ENCODE measurements around the gene TPPP3.

Gene TPPP3

DNA sequence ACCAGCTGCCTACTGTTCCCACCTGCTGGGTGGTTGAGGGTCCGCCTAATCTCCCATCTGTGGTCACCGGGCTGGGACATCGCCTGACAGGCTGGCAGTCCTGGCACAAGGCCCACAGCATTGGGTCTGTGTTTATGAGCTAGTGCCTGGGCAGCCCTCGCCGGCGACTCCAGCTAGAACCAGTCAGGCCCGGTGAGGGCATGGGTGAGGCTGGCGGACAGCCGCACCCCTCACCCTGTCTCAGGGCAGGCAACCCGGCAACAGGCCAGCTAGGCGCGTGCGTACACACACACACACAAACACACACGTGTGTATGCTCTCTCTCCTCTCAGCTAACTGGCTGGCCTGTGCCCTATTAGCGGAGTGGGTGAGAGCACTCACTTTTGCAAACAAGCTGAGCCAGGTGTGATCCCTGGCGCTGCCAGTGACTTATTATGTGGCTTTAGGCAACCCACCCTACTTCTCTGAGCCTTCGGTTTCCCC lies 48.0 kb upstream of the TPPP3 start:
- H3K4me1 ChIP-seq (ENCODE audit: insufficient read depth, low read length, severe bottlenecking): no peaks in the 10 kb centered on the region
- H3K9me2 ChIP-seq (ENCODE audit: low read depth, low read length): no peaks in the 10 kb centered on the region
- no peak overlapping the region for H3K4me2 ChIP-seq (ENCODE audit: low read length)
- no peak overlapping the region for H2AFZ ChIP-seq (ENCODE audit: low read length)
- no peaks in the 10 kb centered on the region for H4K20me1 ChIP-seq (ENCODE audit: insufficient read depth, low read length)
- no peak overlapping the region for H3K4me3 ChIP-seq (ENCODE audit: low read depth, low read length, poor library complexity, severe bottlenecking)
- H3K27ac ChIP-seq (ENCODE audit: low read depth, low read length, poor library complexity, severe bottlenecking): no peak overlapping the region
- peaks cover 42% of the 10 kb centered on the region for H3K36me3 ChIP-seq (ENCODE audit: insufficient read depth, low read length)
- H3K79me2 ChIP-seq (ENCODE audit: insufficient read depth, low read length): no peaks in the 10 kb centered on the region
- no peak overlapping the region for H3K9ac ChIP-seq (ENCODE audit: low read length)
- TF ChIP-seq, protein P1, sequence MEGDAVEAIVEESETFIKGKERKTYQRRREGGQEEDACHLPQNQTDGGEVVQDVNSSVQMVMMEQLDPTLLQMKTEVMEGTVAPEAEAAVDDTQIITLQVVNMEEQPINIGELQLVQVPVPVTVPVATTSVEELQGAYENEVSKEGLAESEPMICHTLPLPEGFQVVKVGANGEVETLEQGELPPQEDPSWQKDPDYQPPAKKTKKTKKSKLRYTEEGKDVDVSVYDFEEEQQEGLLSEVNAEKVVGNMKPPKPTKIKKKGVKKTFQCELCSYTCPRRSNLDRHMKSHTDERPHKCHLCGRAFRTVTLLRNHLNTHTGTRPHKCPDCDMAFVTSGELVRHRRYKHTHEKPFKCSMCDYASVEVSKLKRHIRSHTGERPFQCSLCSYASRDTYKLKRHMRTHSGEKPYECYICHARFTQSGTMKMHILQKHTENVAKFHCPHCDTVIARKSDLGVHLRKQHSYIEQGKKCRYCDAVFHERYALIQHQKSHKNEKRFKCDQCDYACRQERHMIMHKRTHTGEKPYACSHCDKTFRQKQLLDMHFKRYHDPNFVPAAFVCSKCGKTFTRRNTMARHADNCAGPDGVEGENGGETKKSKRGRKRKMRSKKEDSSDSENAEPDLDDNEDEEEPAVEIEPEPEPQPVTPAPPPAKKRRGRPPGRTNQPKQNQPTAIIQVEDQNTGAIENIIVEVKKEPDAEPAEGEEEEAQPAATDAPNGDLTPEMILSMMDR (IDR thresholded peaks at IDR 0.05; ENCODE audit: low read length): no peak
- no peak for TF ChIP-seq EZH2 (IDR thresholded peaks at IDR 0.05; ENCODE audit: borderline replicate concordance, low read length)
- no peaks in the 10 kb centered on the region for H3K27me3 ChIP-seq (ENCODE audit: insufficient read depth, low read length)
- H3K9me3 ChIP-seq (ENCODE audit: low read length): no peaks in the 10 kb centered on the region
- H3F3A ChIP-seq (ENCODE audit: insufficient read depth, low read length): no peaks in the 10 kb centered on the region

DNA sequence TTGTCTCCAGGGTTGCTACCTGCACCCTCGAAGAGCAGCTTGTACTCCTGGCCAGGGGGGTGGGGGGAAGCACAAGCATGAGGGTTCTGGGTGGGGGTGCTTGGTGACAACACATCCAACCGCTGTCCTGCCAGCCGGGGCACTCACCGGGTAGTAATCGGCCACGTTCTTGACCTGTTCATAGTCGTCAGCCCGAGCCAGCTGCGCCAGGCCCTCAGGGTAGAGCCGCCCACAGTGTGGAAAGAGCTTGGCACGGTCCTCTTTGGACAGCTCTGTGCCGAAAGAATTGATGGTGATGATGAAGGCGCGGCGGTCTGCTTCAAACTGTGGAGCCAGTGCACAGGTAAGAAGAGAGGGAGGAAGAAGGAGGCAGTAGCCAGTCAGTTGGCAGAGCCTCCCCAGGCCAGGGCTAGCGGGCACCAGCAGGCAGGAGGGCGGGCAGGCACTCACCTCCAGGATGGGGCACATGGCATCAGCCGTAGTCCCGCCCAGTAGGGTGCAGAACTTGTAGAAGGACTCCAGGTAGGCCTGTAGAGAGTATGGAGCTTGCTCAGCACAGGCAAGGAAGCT lies 45.6 kb upstream of the TPPP3 start:
- Histone ChIP-seq H3K4me2 (ENCODE audit: low read length) (no peak overlapping the region), H3K9me3 (ENCODE audit: low read length) (no peaks in the 10 kb centered on the region), H3K4me1 (ENCODE audit: insufficient read depth, low read length, severe bottlenecking) (no peaks in the 10 kb centered on the region), H3K9me2 (ENCODE audit: low read depth, low read length) (no peaks in the 10 kb centered on the region), H3K9ac (ENCODE audit: low read length) (no peak overlapping the region), H3K4me3 (ENCODE audit: low read depth, low read length, poor library complexity, severe bottlenecking) (no peak overlapping the region), H3F3A (ENCODE audit: insufficient read depth, low read length) (no peaks in the 10 kb centered on the region), H4K20me1 (ENCODE audit: insufficient read depth, low read length) (no peaks in the 10 kb centered on the region), H2AFZ (ENCODE audit: low read length) (no peak overlapping the region), H3K36me3 (ENCODE audit: insufficient read depth, low read length) (peaks cover 47% of the 10 kb centered on the region), H3K79me2 (ENCODE audit: insufficient read depth, low read length) (no peaks in the 10 kb centered on the region), H3K27me3 (ENCODE audit: insufficient read depth, low read length) (no peaks in the 10 kb centered on the region), H3K27ac (ENCODE audit: low read depth, low read length, poor library complexity, severe bottlenecking) (no peak overlapping the region)
- TF ChIP-seq EZH2 (IDR thresholded peaks at IDR 0.05; ENCODE audit: borderline replicate concordance, low read length): no peak
- TF ChIP-seq, protein P1 (IDR thresholded peaks at IDR 0.05; ENCODE audit: low read length): no peak

DNA sequence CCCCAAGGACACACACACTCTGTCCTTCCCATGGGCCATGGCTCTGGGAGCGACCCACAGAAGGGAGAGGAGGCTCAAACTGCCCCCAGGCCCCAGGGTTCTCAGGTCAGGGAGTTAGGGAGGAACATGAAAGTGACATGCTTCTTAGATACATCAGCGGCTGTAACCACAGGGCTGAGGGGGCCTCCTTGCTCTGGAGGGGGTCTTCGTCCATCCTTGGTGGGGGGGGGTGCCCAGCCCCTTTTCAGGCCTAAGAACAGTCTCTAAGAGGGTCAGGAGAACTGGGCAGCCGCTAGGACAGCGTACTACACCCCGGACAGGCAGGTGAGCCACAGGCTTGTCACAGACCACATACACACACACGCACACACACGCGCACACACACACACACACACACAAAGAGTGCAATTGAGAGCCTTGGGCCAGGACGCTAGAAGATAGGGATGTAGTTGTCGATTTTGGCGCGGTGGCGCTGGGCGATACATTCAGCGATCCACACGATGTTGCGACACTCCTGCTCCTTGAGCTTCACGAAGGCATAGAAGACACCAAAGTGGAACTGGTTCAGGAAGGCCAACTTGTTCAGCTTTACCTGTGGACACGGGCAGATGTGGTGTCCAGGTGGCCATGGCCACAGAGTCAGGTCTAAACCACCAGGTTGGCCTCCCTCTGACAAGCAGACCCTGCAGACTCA lies 44.9 kb upstream of the TPPP3 start:
- Histone ChIP-seq H3K27ac (ENCODE audit: low read depth, low read length, poor library complexity, severe bottlenecking) (no peak overlapping the region), H3K36me3 (ENCODE audit: insufficient read depth, low read length) (peaks cover 42% of the 10 kb centered on the region), H3K9ac (ENCODE audit: low read length) (no peak overlapping the region), H3K4me3 (ENCODE audit: low read depth, low read length, poor library complexity, severe bottlenecking) (no peak overlapping the region), H3K79me2 (ENCODE audit: insufficient read depth, low read length) (no peaks in the 10 kb centered on the region), H3K27me3 (ENCODE audit: insufficient read depth, low read length) (no peaks in the 10 kb centered on the region), H3K4me2 (ENCODE audit: low read length) (no peak overlapping the region), H2AFZ (ENCODE audit: low read length) (no peak overlapping the region), H4K20me1 (ENCODE audit: insufficient read depth, low read length) (no peaks in the 10 kb centered on the region), H3F3A (ENCODE audit: insufficient read depth, low read length) (no peaks in the 10 kb centered on the region), H3K9me2 (ENCODE audit: low read depth, low read length) (no peaks in the 10 kb centered on the region), H3K9me3 (ENCODE audit: low read length) (no peaks in the 10 kb centered on the region), H3K4me1 (ENCODE audit: insufficient read depth, low read length, severe bottlenecking) (no peaks in the 10 kb centered on the region)
- TF ChIP-seq, protein P1 (IDR thresholded peaks at IDR 0.05; ENCODE audit: low read length): no peak
- no peak for TF ChIP-seq EZH2 (IDR thresholded peaks at IDR 0.05; ENCODE audit: borderline replicate concordance, low read length)
